Nephron progenitor cell (in vitro differentiated cells): ENCODE data around the gene GPAT3.

Experiments used
- DNase-seq: peaks from one replicate; pipeline ENCODE4 v3.0.0; 2021
- H3K27ac Mint-ChIP-seq: 2 replicates; pipeline ENCODE4 v1.8.0; 2021; ENCODE audit warnings: mild to moderate bottlenecking, moderate library complexity, mixed read lengths
- H3K27me3 Mint-ChIP-seq: 2 replicates; pipeline ENCODE4 v1.8.0; 2021; ENCODE audit warnings: mild to moderate bottlenecking, low read depth, mixed read lengths; ENCODE audit not compliant: poor library complexity
- H3K36me3 Mint-ChIP-seq: 2 replicates; pipeline ENCODE4 v1.8.0; 2021; ENCODE audit warnings: low read depth, mixed read lengths
- H3K4me1 Mint-ChIP-seq: 2 replicates; pipeline ENCODE4 v1.8.0; 2021; ENCODE audit warnings: mixed read lengths
- H3K4me3 Mint-ChIP-seq: 2 replicates; pipeline ENCODE4 v1.8.0; 2021; ENCODE audit warnings: mild to moderate bottlenecking, moderate library complexity, mixed read lengths
- H3K9me3 Mint-ChIP-seq: 2 replicates; pipeline ENCODE4 v1.8.0; 2021; ENCODE audit warnings: mild to moderate bottlenecking, moderate library complexity, mixed read lengths
- TF ChIP-seq, protein P1 (sequence below): fragments of 200-600 bp; sonication (generic); IDR thresholded peaks from 2 replicates; pipeline ENCODE4 v1.5.0; 2021; ENCODE audit warnings: antibody characterized with exemption

GPAT3 gene

GRCh38 chr4:83510442-83510841, 25.5 kb upstream of the GPAT3 start:
- Mint-ChIP-seq H3K27ac (no peak overlapping the region), H3K27me3 (peaks cover 4% of the 10 kb centered on the region), H3K4me3 (no peak overlapping the region), H3K4me1 (no peaks in the 10 kb centered on the region), H3K36me3 (no peaks in the 10 kb centered on the region), H3K9me3 (no peaks in the 10 kb centered on the region)
- TF ChIP-seq, protein P1, sequence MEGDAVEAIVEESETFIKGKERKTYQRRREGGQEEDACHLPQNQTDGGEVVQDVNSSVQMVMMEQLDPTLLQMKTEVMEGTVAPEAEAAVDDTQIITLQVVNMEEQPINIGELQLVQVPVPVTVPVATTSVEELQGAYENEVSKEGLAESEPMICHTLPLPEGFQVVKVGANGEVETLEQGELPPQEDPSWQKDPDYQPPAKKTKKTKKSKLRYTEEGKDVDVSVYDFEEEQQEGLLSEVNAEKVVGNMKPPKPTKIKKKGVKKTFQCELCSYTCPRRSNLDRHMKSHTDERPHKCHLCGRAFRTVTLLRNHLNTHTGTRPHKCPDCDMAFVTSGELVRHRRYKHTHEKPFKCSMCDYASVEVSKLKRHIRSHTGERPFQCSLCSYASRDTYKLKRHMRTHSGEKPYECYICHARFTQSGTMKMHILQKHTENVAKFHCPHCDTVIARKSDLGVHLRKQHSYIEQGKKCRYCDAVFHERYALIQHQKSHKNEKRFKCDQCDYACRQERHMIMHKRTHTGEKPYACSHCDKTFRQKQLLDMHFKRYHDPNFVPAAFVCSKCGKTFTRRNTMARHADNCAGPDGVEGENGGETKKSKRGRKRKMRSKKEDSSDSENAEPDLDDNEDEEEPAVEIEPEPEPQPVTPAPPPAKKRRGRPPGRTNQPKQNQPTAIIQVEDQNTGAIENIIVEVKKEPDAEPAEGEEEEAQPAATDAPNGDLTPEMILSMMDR, result no peak
- DNase-seq, result no peak

DNA sequence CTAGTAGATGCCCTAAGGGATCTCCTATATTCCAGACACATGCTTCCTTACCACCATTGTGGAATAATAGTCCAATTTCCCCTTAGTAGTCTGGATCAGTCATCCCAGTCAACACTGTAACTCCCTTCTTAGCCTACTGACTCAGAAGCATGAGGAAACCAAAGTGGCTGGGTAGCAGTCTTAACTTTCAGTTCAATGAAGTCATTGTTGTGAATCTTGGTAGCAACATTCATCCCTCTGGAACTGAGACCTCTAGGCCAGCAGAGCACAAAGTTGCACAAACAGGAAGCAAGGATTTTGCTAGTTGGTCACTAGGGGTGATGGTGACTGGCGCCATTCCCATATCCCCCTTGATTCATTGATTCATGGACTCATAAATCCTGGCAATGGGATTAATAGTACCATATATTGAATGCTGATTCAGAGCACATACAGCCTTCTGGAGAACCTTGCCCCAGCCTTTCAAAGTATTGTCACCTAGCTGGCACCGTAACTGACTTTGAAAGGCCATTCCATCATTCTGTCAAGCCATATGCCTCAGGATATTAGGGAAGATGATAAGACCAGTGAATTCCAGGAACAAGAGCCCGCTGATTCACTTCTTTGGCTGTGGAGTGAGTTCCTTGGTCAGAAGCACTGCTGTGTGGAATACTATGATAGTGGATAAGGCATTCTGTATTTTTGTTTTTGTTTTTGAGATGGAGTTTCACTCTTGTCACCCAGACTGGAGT, 19.7 kb upstream of the GPAT3 start:
- TF ChIP-seq, protein P1, result no peak
- no peak overlapping the region for H3K4me3 Mint-ChIP-seq
- H3K27me3 Mint-ChIP-seq, result peaks cover 9% of the 10 kb centered on the region
- no peaks in the 10 kb centered on the region for H3K36me3 Mint-ChIP-seq
- H3K27ac Mint-ChIP-seq, result no peak overlapping the region
- no peak for DNase-seq
- no peaks in the 10 kb centered on the region for H3K4me1 Mint-ChIP-seq
- no peaks in the 10 kb centered on the region for H3K9me3 Mint-ChIP-seq

DNA sequence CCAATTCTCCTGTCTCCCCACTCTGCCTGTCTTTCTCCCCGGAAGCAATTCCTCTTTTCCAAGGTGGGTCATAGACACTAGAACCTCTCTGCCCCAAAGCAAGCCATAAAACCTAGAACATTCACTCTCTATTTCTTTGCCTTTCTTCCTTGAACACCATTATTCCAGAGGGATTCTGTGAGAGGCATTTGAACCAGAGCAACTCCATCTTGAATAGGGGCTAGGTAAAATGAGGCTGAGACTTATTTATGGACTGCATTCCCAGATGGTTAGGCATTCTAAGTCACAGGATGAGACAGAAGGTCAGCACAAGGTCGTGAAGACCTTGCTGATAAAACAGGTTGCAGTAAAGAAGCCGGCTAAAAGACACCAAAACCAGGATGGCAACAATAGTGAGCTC, 13.7 kb upstream of the GPAT3 start:
- H3K27me3 Mint-ChIP-seq, result peaks cover 21% of the 10 kb centered on the region
- H3K36me3 Mint-ChIP-seq, result no peaks in the 10 kb centered on the region
- no peak overlapping the region for H3K27ac Mint-ChIP-seq
- no peak for DNase-seq
- H3K4me3 Mint-ChIP-seq, result no peak overlapping the region
- no peaks in the 10 kb centered on the region for H3K4me1 Mint-ChIP-seq
- TF ChIP-seq, protein P1, result no peak
- peaks cover 21% of the 10 kb centered on the region for H3K9me3 Mint-ChIP-seq

DNA sequence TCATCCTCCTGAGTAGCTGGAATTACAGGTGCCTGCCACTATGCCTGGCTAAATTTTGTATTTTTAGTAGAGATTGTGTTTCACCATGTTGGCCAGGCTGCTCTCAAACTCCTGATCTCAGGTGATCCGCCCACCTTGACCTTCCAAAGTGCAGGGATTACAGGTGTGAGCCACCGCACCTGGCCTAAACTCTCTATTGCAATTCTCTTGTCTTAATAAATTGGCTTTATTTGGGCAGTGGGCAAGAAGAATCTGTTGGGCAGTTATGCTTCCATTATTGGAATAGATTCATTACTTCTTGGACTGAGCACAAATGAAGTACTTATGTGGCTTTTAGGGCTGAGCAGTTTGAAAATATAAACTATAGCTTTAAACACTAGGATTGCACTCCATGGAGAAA, 8.2 kb upstream of the GPAT3 start:
- no peaks in the 10 kb centered on the region for H3K4me1 Mint-ChIP-seq
- TF ChIP-seq, protein P1, result no peak
- no peaks in the 10 kb centered on the region for H3K36me3 Mint-ChIP-seq
- peaks cover 28% of the 10 kb centered on the region for H3K9me3 Mint-ChIP-seq
- H3K4me3 Mint-ChIP-seq, result no peak overlapping the region
- H3K27me3 Mint-ChIP-seq, result peaks cover 46% of the 10 kb centered on the region
- DNase-seq, result no peak
- H3K27ac Mint-ChIP-seq, result no peak overlapping the region

DNA sequence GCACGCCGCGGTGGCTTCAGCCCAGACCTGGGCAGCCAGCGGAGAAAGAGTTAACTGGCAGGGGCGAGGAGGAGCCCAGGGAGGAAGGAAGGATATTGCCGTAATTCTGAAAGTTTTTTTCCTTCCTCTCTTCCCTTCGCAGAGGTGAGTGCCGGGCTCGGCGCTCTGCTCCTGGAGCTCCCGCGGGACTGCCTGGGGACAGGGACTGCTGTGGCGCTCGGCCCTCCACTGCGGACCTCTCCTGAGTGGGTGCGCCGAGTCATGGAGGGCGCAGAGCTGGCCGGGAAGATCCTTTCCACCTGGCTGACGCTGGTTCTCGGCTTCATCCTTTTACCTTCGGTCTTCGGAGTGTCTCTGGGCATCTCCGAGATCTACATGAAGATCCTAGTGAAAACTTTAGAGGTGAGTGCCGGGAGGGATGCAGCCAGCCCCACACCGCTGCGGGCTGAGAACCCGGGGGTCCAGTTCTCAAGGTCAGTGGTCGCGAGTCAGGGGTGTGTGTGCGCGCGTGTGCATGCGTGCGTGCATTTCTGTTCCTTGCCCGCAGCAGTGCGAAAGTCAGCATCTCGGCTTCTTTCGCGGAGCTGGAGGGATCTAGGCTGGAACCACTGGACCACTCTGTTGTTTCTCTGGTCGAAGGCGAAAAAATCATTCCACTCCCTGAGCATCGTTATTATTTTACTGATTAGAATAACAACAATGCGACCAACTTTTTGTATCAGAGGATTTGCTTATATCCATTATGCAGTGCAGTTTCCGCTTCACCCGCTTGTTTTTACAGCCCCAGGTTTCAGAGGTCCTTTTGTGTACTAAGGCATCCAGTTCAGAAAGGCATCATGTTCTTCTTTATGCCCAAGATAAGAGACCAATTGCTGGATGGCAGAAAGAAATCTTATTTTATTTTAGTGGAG, 709 bp downstream of the GPAT3 start:
- Mint-ChIP-seq H3K4me3 (peak overlapping the region; percentile 84), H3K36me3 (no peaks in the 10 kb centered on the region), H3K4me1 (peaks cover 14% of the 10 kb centered on the region), H3K9me3 (peaks cover 9% of the 10 kb centered on the region), H3K27ac (no peak overlapping the region), H3K27me3 (peaks cover 80% of the 10 kb centered on the region)
- DNase-seq, result peak; percentile 31
- TF ChIP-seq, protein P1, result no peak
